Smooth muscle cell (in vitro differentiated cells): ENCODE results near the gene SLC9A8. TPM values are rescaled to one million over a fixed set of nuclear protein-coding genes. Genes with fewer than 3 reads are reported as not detected.

ENCODE experiments used
- DNase-seq: peaks from one replicate; lab custom pipeline; 2025; ENCODE audit not compliant: unreplicated experiment; lab: John Stamatoyannopoulos, UW
- H2AFZ ChIP-seq: fragments of 200-600 bp; sonication (generic); 2 replicates; pipeline ENCODE4 v1.6.0; 2016; ENCODE audit warnings: antibody characterized with exemption, low read depth, mild to moderate bottlenecking
- H3F3A ChIP-seq: fragments of 200-600 bp; sonication (generic); 2 replicates; pipeline ENCODE4 v1.6.0; 2017; ENCODE audit warnings: antibody characterized with exemption, low read depth
- H3K27ac ChIP-seq: fragments of 200-600 bp; sonication (generic); 2 replicates; pipeline ENCODE4 v1.5.1; 2016; ENCODE audit warnings: low read depth, mild to moderate bottlenecking
- H3K27me3 ChIP-seq: fragments of 200-600 bp; sonication (generic); 2 replicates; pipeline ENCODE4 v1.6.1; 2016; ENCODE audit warnings: low read depth, mild to moderate bottlenecking
- H3K36me3 ChIP-seq: fragments of 200-600 bp; sonication (generic); 2 replicates; pipeline ENCODE4 v1.5.1; 2016; ENCODE audit warnings: low read depth
- H3K4me1 ChIP-seq: fragments of 200-600 bp; sonication (generic); 2 replicates; pipeline ENCODE4 v1.5.1; 2016; ENCODE audit warnings: low read depth
- H3K4me2 ChIP-seq: fragments of 200-600 bp; sonication (generic); 2 replicates; pipeline ENCODE4 v1.6.0; 2016; ENCODE audit warnings: mild to moderate bottlenecking
- H3K4me3 ChIP-seq: fragments of 200-600 bp; sonication (generic); 2 replicates; pipeline ENCODE4 v1.5.1; 2016; ENCODE audit warnings: mild to moderate bottlenecking
- H3K79me2 ChIP-seq: fragments of 200-600 bp; sonication (generic); 2 replicates; pipeline ENCODE4 v1.6.0; 2016; ENCODE audit warnings: low read depth, mild to moderate bottlenecking
- H3K9ac ChIP-seq: fragments of 200-600 bp; sonication (generic); 2 replicates; pipeline ENCODE4 v1.6.0; 2016; ENCODE audit warnings: low read depth
- H3K9me3 ChIP-seq: fragments of 200-600 bp; sonication (generic); replicated peaks from 2 replicates; pipeline ENCODE4 v1.5.1; 2016; ENCODE audit warnings: low read depth
- H4K20me1 ChIP-seq: fragments of 200-600 bp; sonication (generic); 2 replicates; pipeline ENCODE4 v1.6.0; 2016; ENCODE audit warnings: low read depth
- CTCF ChIP-seq: fragments of 200-600 bp; sonication (generic); IDR thresholded peaks from 2 replicates; pipeline ENCODE4 v1.5.1; 2017; ENCODE audit warnings: borderline replicate concordance, mild to moderate bottlenecking, antibody characterized with exemption; ENCODE audit not compliant: insufficient read depth, poor library complexity, severe bottlenecking
- WGBS: methylation state at CpG from one replicate; pipeline ENCODE4 v1.1.7; 2016; ENCODE audit warnings: low lambda C conversion rate; 5-methylcytosine and 5-hydroxymethylcytosine counted together
- polyA plus RNA-seq: library from polyadenylated mRNA; unstranded; fragments of >200 nt; fragmentation: Nextera tagmentation; extraction: Ambion mirVana; gene quantifications from 2 replicates; pipeline ENCODE4 v1.2.1, GENCODE V29; 2016
- total RNA-seq: library from RNA; depleted of rRNA; stranded (reverse); fragments of >200 nt; gene quantifications from 2 replicates; pipeline ENCODE4 v1.2.3, GENCODE V29; 2014

The SLC9A8 gene
- total and polyA plus RNA-seq, 2 experiments from 2014 or later: 2.2 to 4.5 TPM

- no peaks in the 10 kb centered on the region for H3K9me3 ChIP-seq
- H3K36me3 ChIP-seq: no peaks in the 10 kb centered on the region
- H3K4me1 ChIP-seq: no peaks in the 10 kb centered on the region
- 80% methylated on average over 2 of the region's 2 CpGs for WGBS
- no peaks in the 10 kb centered on the region for H3K79me2 ChIP-seq
- no peaks in the 10 kb centered on the region for H3K27me3 ChIP-seq
- H3K4me2 ChIP-seq: no peak overlapping the region
- no peak overlapping the region for H2AFZ ChIP-seq
- TF ChIP-seq CTCF: no peak
- H3K9ac ChIP-seq: no peak overlapping the region
- no peak overlapping the region for H3K27ac ChIP-seq
- DNase-seq: no peak
- H3K4me3 ChIP-seq: no peak overlapping the region
- no peaks in the 10 kb centered on the region for H4K20me1 ChIP-seq
- no peaks in the 10 kb centered on the region for H3F3A ChIP-seq
Measured at GRCh38 chr20:49925901-49926454, 113.3 kb downstream of the SLC9A8 start.

GRCh38 chr20:49928411-49929141 lies 115.9 kb downstream of the SLC9A8 start:
- Histone ChIP-seq H3K9ac (no peak overlapping the region), H3K27ac (no peak overlapping the region), H3K4me2 (peak overlapping the region; percentile 53), H3K4me3 (no peak overlapping the region), H3K79me2 (no peaks in the 10 kb centered on the region), H2AFZ (no peak overlapping the region), H3K27me3 (no peaks in the 10 kb centered on the region), H3K4me1 (no peaks in the 10 kb centered on the region), H3F3A (no peaks in the 10 kb centered on the region), H3K36me3 (no peaks in the 10 kb centered on the region), H4K20me1 (no peaks in the 10 kb centered on the region), H3K9me3 (no peaks in the 10 kb centered on the region)
- peak; percentile 42 for DNase-seq
- peak; percentile 91 for TF ChIP-seq CTCF
- 13% methylated on average over 15 of the region's 15 CpGs for WGBS

GRCh38 chr20:49929142-49929494 lies 116.5 kb downstream of the SLC9A8 start:
- 30% methylated on average over 4 of the region's 4 CpGs for WGBS
- no peak overlapping the region for H3K27ac ChIP-seq
- no peak for TF ChIP-seq CTCF
- no peaks in the 10 kb centered on the region for H3F3A ChIP-seq
- DNase-seq: no peak
- no peaks in the 10 kb centered on the region for H3K79me2 ChIP-seq
- no peak overlapping the region for H2AFZ ChIP-seq
- no peaks in the 10 kb centered on the region for H3K27me3 ChIP-seq
- H3K4me1 ChIP-seq: no peaks in the 10 kb centered on the region
- H3K9me3 ChIP-seq: no peaks in the 10 kb centered on the region
- no peak overlapping the region for H3K4me3 ChIP-seq
- H3K36me3 ChIP-seq: no peaks in the 10 kb centered on the region
- no peak overlapping the region for H3K9ac ChIP-seq
- peak overlapping the region; percentile 53 for H3K4me2 ChIP-seq
- H4K20me1 ChIP-seq: no peaks in the 10 kb centered on the region

- no peak overlapping the region for H3K9ac ChIP-seq
- WGBS: 81% methylated on average over 21 of the region's 21 CpGs
- H4K20me1 ChIP-seq: peaks cover 42% of the 10 kb centered on the region
- no peak for TF ChIP-seq CTCF
- no peak overlapping the region for H3K27ac ChIP-seq
- H3F3A ChIP-seq: no peaks in the 10 kb centered on the region
- peak overlapping the region; percentile 90 for H2AFZ ChIP-seq
- peaks cover 13% of the 10 kb centered on the region for H3K4me1 ChIP-seq
- peak overlapping the region; percentile 94 for H3K4me2 ChIP-seq
- no peak for DNase-seq
- H3K36me3 ChIP-seq: no peaks in the 10 kb centered on the region
- H3K79me2 ChIP-seq: peaks cover 47% of the 10 kb centered on the region
- peak overlapping the region; percentile 96 for H3K4me3 ChIP-seq
- no peaks in the 10 kb centered on the region for H3K9me3 ChIP-seq
- no peaks in the 10 kb centered on the region for H3K27me3 ChIP-seq
Measured at GRCh38 chr20:49935746-49936152, 123.1 kb downstream of the SLC9A8 start.
